Kidney (tissue), 14 donors: ENCODE results near the gene PRR35. TPM values are rescaled to one million over a fixed set of nuclear protein-coding genes. Genes with fewer than 3 reads are reported as not detected.

Experiments used
- DNase-seq, 5 donors: peaks; one replicate each; pipeline ENCODE4 v3.0.0-alpha.2; 2013 to 2020
- FAIRE-seq: peaks from 2 replicates; lab custom pipeline; 2012; peaks lifted over from hg19 to GRCh38; lab: Jason Lieb, UNC
- H3K27ac ChIP-seq, 2 donors: one replicate each; pipeline ENCODE4 v1.7.0; 2013; ENCODE audit warnings: low read depth in 2 of 2, low read length in 2 of 2, inconsistent platforms in 1 of 2
- H3K27me3 ChIP-seq: one replicate; pipeline ENCODE4 v1.7.1; 2013; ENCODE audit warnings: low read length, inconsistent platforms; ENCODE audit not compliant: control insufficient read depth, insufficient read depth
- H3K36me3 ChIP-seq, 3 donors: one replicate each; pipeline versions ENCODE4 v1.7.0 to v1.7.1; 2013; ENCODE audit warnings: low read length in 3 of 3, control low read depth in 1 of 3, inconsistent platforms in 1 of 3; ENCODE audit not compliant: insufficient read depth in 3 of 3, control insufficient read depth in 2 of 3
- H3K4me1 ChIP-seq, 3 donors: one replicate each; pipeline versions ENCODE4 v1.7.0 to v1.7.1; 2013; ENCODE audit warnings: low read length in 3 of 3, inconsistent platforms in 1 of 3, low read depth in 1 of 3; ENCODE audit not compliant: control insufficient read depth in 2 of 3, insufficient read depth in 2 of 3
- H3K4me3 ChIP-seq, 3 donors: one replicate each; pipeline versions ENCODE4 v1.7.0 to v1.8.1; 2013; ENCODE audit warnings: low read length in 3 of 3, control low read depth in 1 of 3, inconsistent platforms in 1 of 3
- H3K9ac ChIP-seq, 3 donors: one replicate each; pipeline versions ENCODE4 v1.7.0 to v1.7.1; 2013; ENCODE audit warnings: low read length in 3 of 3, control low read depth in 1 of 3, inconsistent platforms in 1 of 3
- H3K9me3 ChIP-seq, 3 donors: one replicate each; pipeline versions ENCODE4 v1.7.0 to v1.7.1; 2013; ENCODE audit warnings: low read length in 3 of 3, control low read depth in 1 of 3, inconsistent platforms in 1 of 3; ENCODE audit not compliant: control insufficient read depth in 2 of 3, insufficient read depth in 1 of 3
- intact Hi-C: fragments of 100-400 bp; cut with DNase I; formaldehyde crosslinking; loops from one replicate; pipeline ENCODE4 v1.11.1; 2022
- polyA plus RNA-seq: library from polyadenylated mRNA; stranded (reverse); fragments of 350-450 nt; fragmentation: Illumina TruSeq; extraction: RNeasy Lipid Tissue Mini Kit (QIAGEN cat#74804); gene quantifications from one replicate; pipeline ENCODE4 v1.2.3, GENCODE V29; 2014; ENCODE audit warnings: low read depth, low replicate concordance; ENCODE audit not compliant: insufficient read depth
- total RNA-seq: library from RNA; stranded (reverse); fragmentation: NEBNext Ultra II Directional; extraction: Animal tissue kit (Norgen Biotek cat#: 25700); gene quantifications from one replicate; pipeline ENCODE4 v1.2.1, GENCODE V29; 2021
- TF ChIP-seq, protein P1 (sequence below): IDR thresholded peaks from 3 replicates; pipeline ENCODE4 v1.5.1; 2012; ENCODE audit warnings: mild to moderate bottlenecking, moderate library complexity, borderline replicate concordance; ENCODE audit not compliant: insufficient read depth; ENCODE audit errors: extremely low read depth
- donor health status: control.
- donor health status: control.
- donor health status: control.
- donor health status: control.
- donor health status: control.
- donor health status: DM: yes; HTN: yes; CAD: no.
- donor health status: Normal renal cell carcinoma (clear cell type).

PRR35 gene
- total and polyA plus RNA-seq, 2 donors from 2014 or later = 1.8 to 24.4 TPM

DNA sequence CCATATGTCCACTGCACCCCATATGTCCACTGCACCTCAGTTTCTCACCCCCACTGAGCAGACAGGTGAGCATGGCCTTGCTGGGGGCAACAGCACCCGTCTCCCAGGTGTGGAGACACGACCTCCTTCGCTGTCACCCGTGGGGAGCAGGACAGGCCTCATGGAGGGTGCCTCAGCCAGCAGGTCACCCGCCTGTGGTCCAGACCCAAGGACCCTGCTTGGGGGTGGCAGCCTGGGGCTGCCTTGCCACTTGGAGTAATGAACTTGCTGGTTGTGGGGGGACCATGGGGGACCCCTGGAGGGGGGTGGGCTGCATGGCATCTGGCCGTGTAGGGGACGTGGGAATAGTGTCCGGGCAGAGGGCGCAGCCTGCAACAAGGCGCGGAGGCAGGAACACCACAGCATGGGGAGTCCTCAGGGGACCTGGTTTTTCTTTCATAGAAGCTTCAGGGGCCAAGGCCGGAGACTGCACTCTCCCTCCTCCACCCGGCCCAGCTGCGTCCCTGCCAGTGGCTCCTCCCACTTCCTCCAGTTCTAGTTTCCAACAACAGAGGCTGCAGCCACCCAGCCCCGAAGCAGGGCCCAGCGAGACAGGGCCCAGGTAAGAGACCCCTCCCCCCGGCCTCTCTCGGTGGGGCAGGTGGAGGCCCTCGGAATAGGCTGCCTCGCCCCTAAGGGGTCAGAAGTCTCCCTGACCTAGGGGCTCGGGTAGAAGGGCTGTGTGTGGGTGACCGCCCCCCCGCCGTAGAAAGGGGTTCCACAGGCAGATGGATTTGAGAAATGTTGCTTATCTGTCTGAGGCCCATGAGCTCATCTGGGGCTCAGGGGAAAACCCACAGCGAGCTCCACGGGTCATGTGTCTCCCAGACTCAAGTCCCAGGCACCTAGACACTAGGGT lies 6.5 kb downstream of the PRR35 start, which contains the start of gene NHLRC4:
NHLRC4 (plus strand) TSS at position 531 of the 898 bp plus-strand sequence. CDS start 1,043 bp downstream, outside the sequence.
- DNase-seq = peak in 4 of 5 donors; percentile 85 to 93 (median 90)
- Histone ChIP-seq H3K4me1 (peaks cover 0 to 53% (median 0%) of the 10 kb centered on the region in 3 donors), H3K9me3 (no peaks in the 10 kb centered on the region), H3K36me3 (no peaks in the 10 kb centered on the region), H3K27ac (peak within 1 kb of the TSS; percentile 75 to 83), H3K27me3 (peaks cover 3% of the 10 kb centered on the region), H3K4me3 (peak within 1 kb of the TSS in 2 of 3 donors; percentile 11 to 45), H3K9ac (peak within 1 kb of the TSS in 2 of 3 donors; percentile 40 to 41)
- TF ChIP-seq, protein P1, sequence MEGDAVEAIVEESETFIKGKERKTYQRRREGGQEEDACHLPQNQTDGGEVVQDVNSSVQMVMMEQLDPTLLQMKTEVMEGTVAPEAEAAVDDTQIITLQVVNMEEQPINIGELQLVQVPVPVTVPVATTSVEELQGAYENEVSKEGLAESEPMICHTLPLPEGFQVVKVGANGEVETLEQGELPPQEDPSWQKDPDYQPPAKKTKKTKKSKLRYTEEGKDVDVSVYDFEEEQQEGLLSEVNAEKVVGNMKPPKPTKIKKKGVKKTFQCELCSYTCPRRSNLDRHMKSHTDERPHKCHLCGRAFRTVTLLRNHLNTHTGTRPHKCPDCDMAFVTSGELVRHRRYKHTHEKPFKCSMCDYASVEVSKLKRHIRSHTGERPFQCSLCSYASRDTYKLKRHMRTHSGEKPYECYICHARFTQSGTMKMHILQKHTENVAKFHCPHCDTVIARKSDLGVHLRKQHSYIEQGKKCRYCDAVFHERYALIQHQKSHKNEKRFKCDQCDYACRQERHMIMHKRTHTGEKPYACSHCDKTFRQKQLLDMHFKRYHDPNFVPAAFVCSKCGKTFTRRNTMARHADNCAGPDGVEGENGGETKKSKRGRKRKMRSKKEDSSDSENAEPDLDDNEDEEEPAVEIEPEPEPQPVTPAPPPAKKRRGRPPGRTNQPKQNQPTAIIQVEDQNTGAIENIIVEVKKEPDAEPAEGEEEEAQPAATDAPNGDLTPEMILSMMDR = no peak
- intact Hi-C loops = no loop called here
- FAIRE-seq = no peak

DNA sequence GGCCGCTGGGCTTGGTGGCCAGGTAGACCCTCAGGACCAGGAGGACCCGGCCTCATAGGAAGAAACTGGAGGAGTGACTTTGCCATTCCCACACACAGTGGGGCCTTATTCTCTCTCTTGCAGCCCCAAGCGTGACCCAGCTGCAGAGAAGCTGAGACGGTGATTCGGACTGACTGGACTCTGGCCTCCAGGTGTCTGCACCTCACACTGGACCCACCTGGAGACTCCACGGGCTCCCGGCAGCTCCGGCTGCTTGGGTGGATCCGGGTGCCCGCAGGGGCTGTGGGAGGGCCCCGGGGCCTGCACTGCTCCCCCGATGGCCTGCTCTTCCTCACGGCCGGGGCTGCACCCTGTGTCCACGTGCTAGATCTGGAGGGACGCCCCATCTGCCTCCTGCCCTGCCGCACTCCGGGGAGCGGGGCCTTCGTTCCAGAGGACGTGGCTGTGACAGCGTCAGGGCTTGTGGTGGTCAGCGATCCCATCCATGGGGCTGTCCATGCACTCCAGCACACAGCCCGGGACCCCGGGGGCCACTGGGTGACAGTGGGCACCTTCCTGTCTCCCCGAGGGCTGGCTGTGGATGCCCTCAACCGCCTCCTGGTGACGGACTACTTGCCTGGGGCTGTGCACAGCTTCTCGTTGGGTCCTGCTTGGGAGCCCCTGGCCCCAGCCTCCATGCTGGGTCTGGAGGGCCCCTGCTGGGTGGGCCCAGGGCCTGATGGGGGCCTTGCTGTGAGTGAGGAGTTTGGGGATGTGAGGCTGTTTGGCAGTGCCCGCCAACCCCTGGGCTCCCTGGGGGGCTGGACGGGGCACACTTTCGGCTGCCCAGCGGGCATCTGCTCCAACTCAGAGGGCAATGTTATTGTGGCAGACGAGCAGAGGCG lies 7.4 kb downstream of the PRR35 start:
- no peak for DNase-seq
- Histone ChIP-seq H3K4me3 (peak overlapping the region in 1 of 3 donors; percentile 45), H3K9me3 (no peaks in the 10 kb centered on the region), H3K4me1 (peaks cover 0 to 46% (median 0%) of the 10 kb centered on the region in 3 donors), H3K36me3 (no peaks in the 10 kb centered on the region), H3K9ac (peak overlapping the region in 1 of 3 donors; percentile 41), H3K27ac (no peak overlapping the region), H3K27me3 (no peaks in the 10 kb centered on the region)
- TF ChIP-seq, protein P1 = no peak
- intact Hi-C loops = no loop called here
- no peak for FAIRE-seq

DNA sequence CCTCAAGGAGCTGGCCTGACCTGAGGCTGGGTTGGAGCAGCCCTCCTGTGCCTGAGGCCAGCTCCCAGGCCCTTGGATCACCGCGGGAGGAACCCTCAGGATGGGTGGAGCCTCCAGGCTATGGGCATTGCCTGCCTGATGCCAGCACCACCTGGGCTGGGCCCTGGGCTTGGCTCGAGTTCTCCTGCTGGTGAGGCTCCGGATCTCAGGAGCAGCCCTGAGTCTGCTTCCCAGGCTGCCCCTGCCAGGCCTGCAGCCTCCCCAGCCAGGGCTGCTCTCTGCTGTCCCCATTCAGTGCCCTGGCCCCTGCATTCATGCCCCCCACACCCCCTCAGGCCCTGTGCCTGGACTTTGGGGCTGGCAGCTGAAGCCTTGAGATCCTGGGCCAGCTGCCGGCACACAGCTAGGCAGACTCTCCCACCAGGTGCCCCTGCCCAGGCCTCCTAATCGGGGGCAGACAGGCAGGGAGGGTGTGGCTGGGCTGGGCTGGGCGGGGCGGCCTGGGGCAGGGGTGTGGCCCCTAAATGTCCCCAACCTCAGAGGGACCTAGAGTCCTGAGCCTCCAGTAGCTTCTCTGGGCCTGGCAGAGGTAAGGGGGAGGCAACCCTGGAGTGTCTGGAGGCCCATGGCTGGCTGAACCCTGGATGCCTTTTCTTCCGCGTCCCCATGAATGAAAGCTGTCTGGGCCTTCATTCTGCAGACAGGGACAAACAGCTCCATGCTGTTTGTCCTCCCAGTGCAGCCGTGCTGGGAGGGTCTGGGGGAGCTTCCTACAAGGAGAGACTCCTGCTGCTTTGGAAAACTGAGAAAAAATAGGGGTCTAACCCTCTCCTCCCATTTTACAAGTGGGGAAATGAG lies 8.4 kb downstream of the PRR35 start:
- no peaks in the 10 kb centered on the region for H3K9me3 ChIP-seq
- intact Hi-C loops = no loop called here
- peak overlapping the region in 2 of 3 donors; percentile 4 to 58 for H3K9ac ChIP-seq
- peak overlapping the region; percentile 63 to 83 for H3K27ac ChIP-seq
- DNase-seq (no peak), FAIRE-seq (no peak)
- no peaks in the 10 kb centered on the region for H3K27me3 ChIP-seq
- TF ChIP-seq, protein P1 = no peak
- H3K4me3 ChIP-seq = peak overlapping the region; percentile 16 to 73 (median 50)
- H3K4me1 ChIP-seq = peaks cover 0 to 46% (median 0%) of the 10 kb centered on the region in 3 donors
- no peaks in the 10 kb centered on the region for H3K36me3 ChIP-seq
